Measurements from ENCODE around the gene TBATA. TPM values are rescaled to one million over a fixed set of nuclear protein-coding genes. Genes with fewer than 3 reads are reported as not detected.

Gene TBATA
- total RNA-seq, 1 donor from 2014 or later, result not detected

DNA sequence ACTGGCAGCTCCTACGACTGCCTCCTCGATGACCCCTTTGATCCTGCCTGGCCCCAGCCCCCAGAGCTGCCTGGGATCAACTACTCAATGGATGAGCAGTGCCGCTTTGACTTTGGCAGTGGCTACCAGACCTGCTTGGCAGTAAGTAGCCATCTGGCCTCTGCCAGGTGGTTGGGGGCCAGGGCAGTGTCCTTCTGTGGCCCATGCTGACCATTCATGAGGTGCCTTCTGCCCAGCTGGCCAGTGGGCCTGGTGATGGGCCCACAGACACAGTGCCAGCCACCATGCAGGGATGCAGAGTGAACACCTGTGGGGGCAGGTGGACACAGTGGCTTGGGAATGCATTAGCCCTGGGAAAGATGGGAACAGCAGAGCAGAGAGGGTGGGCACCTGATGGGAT lies 50.0 kb downstream of the TBATA start:
- H3K36me3 ChIP-seq (ENCODE audit: control insufficient read depth, insufficient read depth, low read length), result no peaks in the 10 kb centered on the region
- TF ChIP-seq, protein P1, sequence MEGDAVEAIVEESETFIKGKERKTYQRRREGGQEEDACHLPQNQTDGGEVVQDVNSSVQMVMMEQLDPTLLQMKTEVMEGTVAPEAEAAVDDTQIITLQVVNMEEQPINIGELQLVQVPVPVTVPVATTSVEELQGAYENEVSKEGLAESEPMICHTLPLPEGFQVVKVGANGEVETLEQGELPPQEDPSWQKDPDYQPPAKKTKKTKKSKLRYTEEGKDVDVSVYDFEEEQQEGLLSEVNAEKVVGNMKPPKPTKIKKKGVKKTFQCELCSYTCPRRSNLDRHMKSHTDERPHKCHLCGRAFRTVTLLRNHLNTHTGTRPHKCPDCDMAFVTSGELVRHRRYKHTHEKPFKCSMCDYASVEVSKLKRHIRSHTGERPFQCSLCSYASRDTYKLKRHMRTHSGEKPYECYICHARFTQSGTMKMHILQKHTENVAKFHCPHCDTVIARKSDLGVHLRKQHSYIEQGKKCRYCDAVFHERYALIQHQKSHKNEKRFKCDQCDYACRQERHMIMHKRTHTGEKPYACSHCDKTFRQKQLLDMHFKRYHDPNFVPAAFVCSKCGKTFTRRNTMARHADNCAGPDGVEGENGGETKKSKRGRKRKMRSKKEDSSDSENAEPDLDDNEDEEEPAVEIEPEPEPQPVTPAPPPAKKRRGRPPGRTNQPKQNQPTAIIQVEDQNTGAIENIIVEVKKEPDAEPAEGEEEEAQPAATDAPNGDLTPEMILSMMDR (IDR thresholded peaks at IDR 0.05; ENCODE audit: insufficient read depth, low read length, poor library complexity, severe bottlenecking), result no peak
- DNase-seq (ENCODE audit: low read depth), result no peak
- peaks cover 2% of the 10 kb centered on the region for H3K27me3 ChIP-seq (ENCODE audit: control insufficient read depth, insufficient read depth, low read length)
- H3K4me3 ChIP-seq (ENCODE audit: low read depth, low read length), result no peak overlapping the region

DNA sequence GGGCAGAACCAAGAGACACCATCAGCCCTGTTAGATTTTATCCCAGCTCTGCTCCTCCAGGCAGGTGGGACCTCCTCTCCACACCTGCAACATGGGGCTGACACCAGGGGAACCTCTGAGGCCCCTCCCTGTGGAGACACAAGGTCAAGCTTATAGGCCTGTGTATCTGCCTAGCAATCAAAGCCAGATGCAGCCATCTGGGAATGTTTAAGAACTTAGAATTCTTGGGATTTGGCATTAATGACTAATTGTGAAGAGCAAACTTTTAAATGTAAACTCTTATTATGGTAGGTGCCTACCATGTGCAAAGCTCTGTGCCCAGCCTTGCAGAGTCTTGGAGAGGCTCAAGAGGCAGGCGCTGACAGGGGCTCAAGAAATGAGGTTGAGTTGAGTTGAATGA lies 52.1 kb downstream of the TBATA start:
- Histone ChIP-seq H3K4me3 (ENCODE audit: low read depth, low read length) (no peak overlapping the region), H3K27me3 (ENCODE audit: control insufficient read depth, insufficient read depth, low read length) (peaks cover 2% of the 10 kb centered on the region), H3K36me3 (ENCODE audit: control insufficient read depth, insufficient read depth, low read length) (no peaks in the 10 kb centered on the region)
- TF ChIP-seq, protein P1 (IDR thresholded peaks at IDR 0.05; ENCODE audit: insufficient read depth, low read length, poor library complexity, severe bottlenecking), result no peak
- DNase-seq (ENCODE audit: low read depth), result no peak

DNA sequence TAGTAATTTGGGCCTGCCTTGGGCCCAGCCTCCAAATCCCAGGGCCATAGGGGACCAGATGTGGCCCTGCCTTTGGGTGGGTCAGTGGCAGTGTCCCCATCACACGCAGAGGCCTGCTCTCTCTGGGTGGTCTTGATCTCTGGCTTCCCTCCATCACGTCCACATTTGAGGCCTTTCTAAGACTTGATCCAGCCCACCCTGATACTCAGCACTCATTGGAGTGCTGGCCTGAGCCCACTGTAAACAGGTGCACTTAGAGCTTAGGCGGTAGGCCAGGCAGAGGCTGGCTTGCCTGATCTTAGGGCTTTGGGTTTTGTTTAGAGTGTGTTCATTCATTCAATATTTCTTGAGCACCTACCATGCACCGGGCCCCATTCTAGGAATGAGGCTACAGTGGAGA lies 52.6 kb downstream of the TBATA start:
- DNase-seq (ENCODE audit: low read depth), result no peak
- H3K27me3 ChIP-seq (ENCODE audit: control insufficient read depth, insufficient read depth, low read length), result peaks cover 2% of the 10 kb centered on the region
- TF ChIP-seq, protein P1 (IDR thresholded peaks at IDR 0.05; ENCODE audit: insufficient read depth, low read length, poor library complexity, severe bottlenecking), result no peak
- no peak overlapping the region for H3K4me3 ChIP-seq (ENCODE audit: low read depth, low read length)
- no peaks in the 10 kb centered on the region for H3K36me3 ChIP-seq (ENCODE audit: control insufficient read depth, insufficient read depth, low read length)

DNA sequence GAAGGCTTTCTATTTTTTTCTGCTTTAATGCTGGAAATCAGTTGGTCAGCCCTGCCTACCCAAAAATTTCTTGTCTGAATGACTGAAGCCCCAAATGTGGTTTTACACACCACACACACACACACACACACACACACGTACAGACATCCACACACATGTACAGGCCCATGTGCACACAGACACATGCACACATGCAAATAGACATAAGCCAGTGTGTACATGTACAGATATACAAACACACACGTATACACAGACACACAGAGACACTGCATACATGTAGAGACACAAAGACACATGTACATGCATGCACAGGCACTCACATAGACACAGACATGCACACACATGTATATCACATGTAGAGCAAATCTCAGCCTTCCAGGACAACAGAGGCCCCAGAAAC lies 54.2 kb downstream of the TBATA start:
- TF ChIP-seq, protein P1 (IDR thresholded peaks at IDR 0.05; ENCODE audit: insufficient read depth, low read length, poor library complexity, severe bottlenecking), result no peak
- DNase-seq (ENCODE audit: low read depth), result no peak
- no peak overlapping the region for H3K4me3 ChIP-seq (ENCODE audit: low read depth, low read length)
- peaks cover 2% of the 10 kb centered on the region for H3K27me3 ChIP-seq (ENCODE audit: control insufficient read depth, insufficient read depth, low read length)
- no peaks in the 10 kb centered on the region for H3K36me3 ChIP-seq (ENCODE audit: control insufficient read depth, insufficient read depth, low read length)

DNA sequence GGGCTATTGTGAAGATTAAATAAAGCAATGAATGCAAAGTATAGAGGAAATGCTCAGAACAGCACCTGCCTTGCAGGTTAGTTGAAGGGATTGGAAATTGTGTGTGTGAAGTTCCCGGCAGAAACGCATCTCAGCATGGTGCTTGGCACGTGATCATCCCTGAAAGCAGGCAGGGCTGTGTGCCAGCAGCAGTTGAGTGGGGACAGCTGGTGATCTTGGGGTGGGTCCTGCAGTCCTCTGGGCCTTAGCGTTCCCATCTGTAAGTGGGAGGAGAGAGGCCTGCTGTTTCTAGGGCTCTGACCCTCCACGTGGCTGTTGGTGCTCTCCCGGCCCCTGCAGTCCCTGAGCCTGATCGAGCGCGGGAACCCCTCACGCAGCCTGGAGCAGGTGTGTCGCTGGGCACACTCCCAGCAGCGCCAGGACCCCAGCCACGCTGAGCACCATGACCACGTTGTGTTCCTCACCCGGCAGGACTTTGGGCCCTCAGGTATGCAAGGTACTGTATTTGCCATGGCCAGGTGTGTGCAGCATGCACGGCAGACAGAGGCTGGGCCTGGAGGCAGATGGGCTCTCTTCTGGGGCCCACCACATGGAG lies 55.3 kb downstream of the TBATA start:
- Histone ChIP-seq H3K4me3 (ENCODE audit: low read depth, low read length) (no peak overlapping the region), H3K27me3 (ENCODE audit: control insufficient read depth, insufficient read depth, low read length) (peaks cover 2% of the 10 kb centered on the region), H3K36me3 (ENCODE audit: control insufficient read depth, insufficient read depth, low read length) (no peaks in the 10 kb centered on the region)
- no peak for DNase-seq (ENCODE audit: low read depth)
- TF ChIP-seq, protein P1 (IDR thresholded peaks at IDR 0.05; ENCODE audit: insufficient read depth, low read length, poor library complexity, severe bottlenecking), result no peak

DNA sequence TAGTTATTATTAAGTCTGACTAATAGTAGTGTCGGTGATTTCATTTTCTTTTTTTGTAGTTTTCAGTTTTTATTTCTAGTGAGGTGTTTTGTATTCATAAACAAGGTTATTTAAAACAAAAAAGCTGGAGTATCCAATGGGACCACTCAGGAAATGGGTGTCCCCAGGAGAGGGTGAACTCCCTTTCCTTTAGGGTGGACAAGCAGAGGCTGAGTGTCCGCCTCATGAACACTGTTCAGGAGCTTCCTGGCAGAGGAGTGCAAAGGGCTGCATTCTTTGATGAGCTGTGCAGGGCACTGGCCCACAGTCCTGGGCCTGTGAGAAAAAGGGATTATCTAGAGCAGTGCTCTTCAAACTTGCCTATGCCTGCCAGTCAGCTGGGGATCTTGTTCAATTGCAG lies 56.8 kb downstream of the TBATA start:
- no peaks in the 10 kb centered on the region for H3K27me3 ChIP-seq (ENCODE audit: control insufficient read depth, insufficient read depth, low read length)
- DNase-seq (ENCODE audit: low read depth), result no peak
- TF ChIP-seq, protein P1 (IDR thresholded peaks at IDR 0.05; ENCODE audit: insufficient read depth, low read length, poor library complexity, severe bottlenecking), result no peak
- no peaks in the 10 kb centered on the region for H3K36me3 ChIP-seq (ENCODE audit: control insufficient read depth, insufficient read depth, low read length)
- H3K4me3 ChIP-seq (ENCODE audit: low read depth, low read length), result no peak overlapping the region

Measured in kidney epithelial cell (primary cell).